ENCODE results near the gene CNGA3. TPM values are rescaled to one million over a fixed set of nuclear protein-coding genes. Genes with fewer than 3 reads are reported as not detected.

CNGA3 gene
- total RNA-seq, 4 donors from 2014 or later, result 0.19 TPM; not detected in 3

DNA sequence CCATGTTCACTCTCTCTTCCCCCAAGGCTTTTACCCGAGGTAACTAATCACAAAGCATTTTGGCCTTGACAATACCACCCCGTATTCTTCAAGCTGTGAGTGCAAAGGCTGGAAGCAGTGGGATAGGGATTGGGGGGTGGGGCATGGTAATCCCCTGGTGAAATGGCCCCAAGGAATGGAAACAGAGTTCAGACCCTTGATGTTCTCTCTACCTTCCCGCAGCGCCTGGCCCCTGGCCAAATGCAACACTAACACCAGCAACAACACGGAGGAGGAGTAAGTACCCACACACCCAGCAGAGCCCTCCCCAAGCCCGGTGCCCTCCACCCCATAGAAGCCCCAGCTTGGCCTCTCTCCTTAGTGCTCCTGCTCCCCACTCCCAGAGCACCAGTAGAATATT lies 36.9 kb downstream of the CNGA3 start:
- TF ChIP-seq, protein P1, sequence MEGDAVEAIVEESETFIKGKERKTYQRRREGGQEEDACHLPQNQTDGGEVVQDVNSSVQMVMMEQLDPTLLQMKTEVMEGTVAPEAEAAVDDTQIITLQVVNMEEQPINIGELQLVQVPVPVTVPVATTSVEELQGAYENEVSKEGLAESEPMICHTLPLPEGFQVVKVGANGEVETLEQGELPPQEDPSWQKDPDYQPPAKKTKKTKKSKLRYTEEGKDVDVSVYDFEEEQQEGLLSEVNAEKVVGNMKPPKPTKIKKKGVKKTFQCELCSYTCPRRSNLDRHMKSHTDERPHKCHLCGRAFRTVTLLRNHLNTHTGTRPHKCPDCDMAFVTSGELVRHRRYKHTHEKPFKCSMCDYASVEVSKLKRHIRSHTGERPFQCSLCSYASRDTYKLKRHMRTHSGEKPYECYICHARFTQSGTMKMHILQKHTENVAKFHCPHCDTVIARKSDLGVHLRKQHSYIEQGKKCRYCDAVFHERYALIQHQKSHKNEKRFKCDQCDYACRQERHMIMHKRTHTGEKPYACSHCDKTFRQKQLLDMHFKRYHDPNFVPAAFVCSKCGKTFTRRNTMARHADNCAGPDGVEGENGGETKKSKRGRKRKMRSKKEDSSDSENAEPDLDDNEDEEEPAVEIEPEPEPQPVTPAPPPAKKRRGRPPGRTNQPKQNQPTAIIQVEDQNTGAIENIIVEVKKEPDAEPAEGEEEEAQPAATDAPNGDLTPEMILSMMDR (IDR thresholded peaks at IDR 0.05; ENCODE audit: low read depth), result no peak

DNA sequence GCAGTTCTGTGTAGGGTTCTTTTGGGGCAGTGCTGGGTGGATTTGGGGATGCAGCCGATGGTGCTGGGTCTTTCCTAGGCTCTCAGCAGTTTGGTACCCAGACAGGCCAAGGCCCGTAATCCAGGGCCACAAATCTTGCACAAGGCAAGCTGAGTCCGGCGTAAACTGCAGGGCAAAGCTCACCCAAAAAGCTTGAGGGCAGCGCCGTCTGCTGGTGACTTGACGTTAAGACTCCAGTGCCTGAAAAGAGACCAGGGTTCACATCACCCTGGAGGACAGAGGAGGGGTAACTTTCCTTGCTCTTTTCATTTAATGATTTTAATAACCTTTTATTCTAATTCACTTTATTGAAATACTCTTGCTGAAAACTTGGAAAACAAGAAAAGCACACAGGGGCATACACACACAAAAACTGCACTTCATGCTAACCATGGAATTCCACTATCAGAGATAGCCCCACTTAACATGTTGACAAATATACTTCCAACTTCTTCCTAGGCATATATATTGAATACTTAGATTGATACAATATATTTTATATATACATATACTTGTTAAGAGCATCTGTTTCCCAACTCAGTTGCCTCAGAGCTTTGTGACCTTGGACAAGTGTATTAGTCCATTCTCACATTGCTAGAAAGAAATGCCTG lies 38.9 kb downstream of the CNGA3 start:
- TF ChIP-seq, protein P1 (IDR thresholded peaks at IDR 0.05; ENCODE audit: low read depth), result no peak

DNA sequence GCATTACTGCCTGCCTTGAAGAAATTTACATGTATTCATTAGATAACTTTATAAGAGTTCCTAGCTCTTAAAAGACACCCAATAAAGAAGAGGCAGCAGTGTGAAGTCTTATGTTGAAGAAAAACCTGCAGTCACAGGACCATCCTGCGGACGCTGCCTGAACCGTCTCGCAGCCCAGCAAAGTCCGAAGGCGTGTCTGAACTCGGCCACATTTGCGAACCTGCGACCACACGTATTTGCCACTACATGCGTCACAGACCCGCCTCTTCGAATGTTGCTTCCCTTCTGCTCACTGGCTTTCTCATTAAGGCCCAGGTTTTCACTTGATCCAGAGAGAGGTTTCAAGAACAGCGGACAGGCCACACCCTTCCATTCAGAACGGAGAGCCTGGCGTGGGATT lies 41.2 kb downstream of the CNGA3 start:
- TF ChIP-seq, protein P1 (IDR thresholded peaks at IDR 0.05; ENCODE audit: low read depth), result no peak

DNA sequence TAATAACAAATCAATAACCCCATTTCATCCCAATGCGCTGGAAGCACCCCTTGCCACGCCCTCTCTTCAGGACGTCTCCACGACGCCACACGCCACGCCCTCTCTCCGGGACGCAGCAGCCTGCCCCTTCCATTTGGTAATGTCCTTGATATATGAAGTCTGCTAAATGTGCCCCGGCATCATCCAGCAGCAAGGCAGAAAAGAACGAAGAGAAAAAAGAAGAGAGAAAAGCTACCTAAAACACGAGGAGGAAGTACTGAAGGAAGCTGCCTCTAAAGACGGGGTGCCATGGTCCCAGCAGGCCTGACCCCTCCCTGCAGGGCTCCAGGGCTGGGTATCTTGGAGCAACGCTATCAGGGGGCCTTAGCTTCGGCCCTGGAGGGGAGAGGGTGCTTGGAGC lies 41.8 kb downstream of the CNGA3 start:
- TF ChIP-seq, protein P1 (IDR thresholded peaks at IDR 0.05; ENCODE audit: low read depth), result no peak

DNA sequence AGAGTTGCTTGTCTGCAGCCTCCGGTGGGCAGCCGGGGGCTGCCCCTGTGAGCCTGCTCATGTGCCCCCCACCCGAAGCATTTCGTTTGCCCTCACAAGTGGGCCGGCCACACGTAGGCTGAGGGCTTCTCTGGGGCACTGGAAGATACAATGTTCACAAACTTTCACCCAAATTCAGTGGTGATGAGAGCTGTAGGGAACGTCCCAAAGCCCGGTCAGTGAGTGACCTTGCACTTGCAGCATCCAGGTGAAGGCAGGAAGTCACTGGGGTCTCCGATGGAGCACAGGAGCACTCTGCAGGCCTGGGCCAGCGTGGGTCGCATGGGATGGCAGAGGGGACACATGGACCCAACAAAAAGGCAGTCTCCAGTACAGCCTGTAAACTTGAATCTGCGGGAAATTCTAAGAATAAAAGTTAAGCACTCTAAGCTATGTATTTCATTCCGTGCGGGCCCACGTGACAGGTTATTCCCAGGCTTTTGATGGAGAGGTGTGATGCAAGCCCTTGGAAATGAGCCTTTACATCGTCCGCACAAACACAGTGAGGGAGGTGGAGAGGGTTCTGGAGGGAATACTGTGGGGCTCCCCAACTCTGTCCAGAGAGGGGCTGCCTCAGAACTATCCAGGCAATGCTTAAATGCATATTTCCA lies 42.5 kb downstream of the CNGA3 start:
- TF ChIP-seq, protein P1 (IDR thresholded peaks at IDR 0.05; ENCODE audit: low read depth), result no peak

DNA sequence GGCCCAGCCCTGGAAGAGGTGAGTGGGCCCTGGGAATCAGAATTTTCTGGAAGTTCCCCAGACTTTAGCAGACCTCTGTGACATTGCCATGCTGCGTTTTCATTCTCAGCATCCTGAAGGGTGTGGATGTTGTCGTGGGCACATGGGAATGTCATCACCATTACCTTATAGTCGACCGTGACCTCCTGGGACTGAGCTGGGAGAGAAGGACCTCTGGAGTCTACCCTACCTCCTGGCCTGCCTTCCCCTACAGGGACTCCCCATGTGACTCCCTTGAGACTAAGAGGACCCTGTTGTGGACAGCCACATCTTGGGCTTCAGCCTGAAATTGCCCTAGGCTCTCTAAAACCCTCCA lies 43.0 kb downstream of the CNGA3 start:
- TF ChIP-seq, protein P1 (IDR thresholded peaks at IDR 0.05; ENCODE audit: low read depth), result no peak

DNA sequence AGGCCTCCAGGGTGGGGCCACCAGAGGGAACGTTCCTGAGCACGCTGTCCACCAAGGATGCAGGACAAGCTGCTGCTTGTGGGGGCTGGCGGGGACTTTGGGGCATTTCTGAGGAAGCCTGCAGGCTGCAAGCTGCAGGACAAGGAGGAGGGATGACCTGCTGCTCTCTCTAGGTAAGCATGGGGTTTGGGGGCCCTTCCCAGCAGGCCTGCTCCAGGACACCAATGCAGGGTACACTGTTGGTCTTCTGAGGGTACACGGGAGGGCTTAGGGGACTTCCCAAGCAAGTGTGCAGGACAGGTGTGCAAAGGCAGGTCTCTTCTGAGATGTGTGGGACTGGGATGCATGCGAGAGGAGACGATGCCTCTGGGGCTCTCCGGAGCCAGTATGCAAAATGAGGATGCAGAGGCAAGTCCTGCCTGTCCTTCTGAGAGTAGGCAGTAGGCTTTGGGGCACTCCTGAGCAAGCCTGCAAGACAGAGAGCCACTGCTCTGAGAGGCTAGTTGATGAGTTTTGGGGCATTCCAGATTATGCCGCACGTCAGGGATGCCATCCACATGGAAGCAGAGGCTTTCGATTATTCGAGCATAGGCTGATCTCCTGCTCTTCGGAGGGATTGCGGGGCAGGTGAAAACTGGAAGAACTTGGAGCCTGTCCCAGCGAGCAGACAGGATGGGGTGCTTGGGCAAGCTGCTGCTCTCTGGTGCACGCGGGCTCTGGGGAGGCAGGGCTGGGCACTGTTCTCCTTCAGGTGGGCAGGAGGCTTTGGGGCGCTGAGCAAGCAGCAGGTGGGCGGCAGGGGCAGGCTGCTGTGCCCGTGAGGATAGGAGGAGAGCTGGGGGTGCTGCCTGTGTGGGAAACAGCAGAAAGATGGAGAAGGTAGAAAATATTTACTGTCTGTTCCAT lies 44.6 kb downstream of the CNGA3 start:
- TF ChIP-seq, protein P1 (IDR thresholded peaks at IDR 0.05; ENCODE audit: low read depth), result no peak
